CD4-positive, alpha-beta T cell treated with Interleukin-12 subunit alpha and Interleukin-12 subunit beta, for 1 hour (primary cell): Measurements from ENCODE around the gene RANBP17.

ENCODE experiments used
- DNase-seq: peaks from one replicate; pipeline ENCODE4 v3.0.0-alpha.2; 2020

The RANBP17 gene

GRCh38 chr5:171102877-171103610 lies 241.2 kb downstream of the RANBP17 start:
- no peak for DNase-seq

- no peak for DNase-seq
These were observed 245.9 kb downstream of the RANBP17 start for GRCh38 chr5:171107669-171108068.

GRCh38 chr5:171115519-171115918 lies 253.7 kb downstream of the RANBP17 start:
- no peak for DNase-seq

- no peak for DNase-seq
These were observed 254.9 kb downstream of the RANBP17 start for GRCh38 chr5:171116719-171117118.

- DNase-seq = no peak
These were observed 259.3 kb downstream of the RANBP17 start for GRCh38 chr5:171120986-171121622.

GRCh38 chr5:171121638-171122037 lies 259.8 kb downstream of the RANBP17 start:
- no peak for DNase-seq

GRCh38 chr5:171122372-171122771 lies 260.6 kb downstream of the RANBP17 start:
- no peak for DNase-seq

- DNase-seq = no peak
These were observed 261.6 kb downstream of the RANBP17 start for GRCh38 chr5:171123417-171123816.

- no peak for DNase-seq
These were observed 265.5 kb downstream of the RANBP17 start for GRCh38 chr5:171127314-171127713.

GRCh38 chr5:171128136-171128535 lies 266.3 kb downstream of the RANBP17 start:
- DNase-seq = no peak

- DNase-seq = no peak
These were observed 267.5 kb downstream of the RANBP17 start for GRCh38 chr5:171129308-171129707.

GRCh38 chr5:171131497-171131896 lies 269.7 kb downstream of the RANBP17 start:
- no peak for DNase-seq

- no peak for DNase-seq
These were observed 276.1 kb downstream of the RANBP17 start for GRCh38 chr5:171137768-171138525.

- DNase-seq = no peak
These were observed 277.4 kb downstream of the RANBP17 start for GRCh38 chr5:171139227-171139626.

GRCh38 chr5:171142617-171143016 lies 280.8 kb downstream of the RANBP17 start:
- DNase-seq = no peak

- DNase-seq = no peak
These were observed 281.4 kb downstream of the RANBP17 start for GRCh38 chr5:171143171-171143570.

- DNase-seq = no peak
These were observed 282.1 kb downstream of the RANBP17 start for GRCh38 chr5:171143926-171144325.

- no peak for DNase-seq
These were observed 287.5 kb downstream of the RANBP17 start for GRCh38 chr5:171149333-171149732.

- DNase-seq = no peak
These were observed 288.0 kb downstream of the RANBP17 start for GRCh38 chr5:171149772-171150171.

GRCh38 chr5:171152382-171152781 lies 290.6 kb downstream of the RANBP17 start:
- no peak for DNase-seq

- DNase-seq = no peak
These were observed 293.8 kb downstream of the RANBP17 start for GRCh38 chr5:171155621-171156020.

- no peak for DNase-seq
These were observed 295.5 kb downstream of the RANBP17 start for GRCh38 chr5:171157276-171157675.

- no peak for DNase-seq
These were observed 296.0 kb downstream of the RANBP17 start for GRCh38 chr5:171157775-171158174.

GRCh38 chr5:171158581-171158980 lies 296.8 kb downstream of the RANBP17 start:
- no peak for DNase-seq
